H54 (cell line): ENCODE measurements around the gene STPG3.

Experiments used
- DNase-seq: peaks from one replicate; pipeline ENCODE4 v3.0.0; 2011; ENCODE audit warnings: low spot score, mixed read lengths; ENCODE audit not compliant: insufficient read length
- FAIRE-seq: peaks from 3 replicates; lab custom pipeline; 2011; peaks lifted over from hg19 to GRCh38; lab: Jason Lieb, UNC
- POLR2A ChIP-seq: IDR thresholded peaks from 2 replicates; pipeline ENCODE4 v1.6.1; 2011; ENCODE audit warnings: low read depth, mild to moderate bottlenecking, low read length

Gene STPG3

DNA sequence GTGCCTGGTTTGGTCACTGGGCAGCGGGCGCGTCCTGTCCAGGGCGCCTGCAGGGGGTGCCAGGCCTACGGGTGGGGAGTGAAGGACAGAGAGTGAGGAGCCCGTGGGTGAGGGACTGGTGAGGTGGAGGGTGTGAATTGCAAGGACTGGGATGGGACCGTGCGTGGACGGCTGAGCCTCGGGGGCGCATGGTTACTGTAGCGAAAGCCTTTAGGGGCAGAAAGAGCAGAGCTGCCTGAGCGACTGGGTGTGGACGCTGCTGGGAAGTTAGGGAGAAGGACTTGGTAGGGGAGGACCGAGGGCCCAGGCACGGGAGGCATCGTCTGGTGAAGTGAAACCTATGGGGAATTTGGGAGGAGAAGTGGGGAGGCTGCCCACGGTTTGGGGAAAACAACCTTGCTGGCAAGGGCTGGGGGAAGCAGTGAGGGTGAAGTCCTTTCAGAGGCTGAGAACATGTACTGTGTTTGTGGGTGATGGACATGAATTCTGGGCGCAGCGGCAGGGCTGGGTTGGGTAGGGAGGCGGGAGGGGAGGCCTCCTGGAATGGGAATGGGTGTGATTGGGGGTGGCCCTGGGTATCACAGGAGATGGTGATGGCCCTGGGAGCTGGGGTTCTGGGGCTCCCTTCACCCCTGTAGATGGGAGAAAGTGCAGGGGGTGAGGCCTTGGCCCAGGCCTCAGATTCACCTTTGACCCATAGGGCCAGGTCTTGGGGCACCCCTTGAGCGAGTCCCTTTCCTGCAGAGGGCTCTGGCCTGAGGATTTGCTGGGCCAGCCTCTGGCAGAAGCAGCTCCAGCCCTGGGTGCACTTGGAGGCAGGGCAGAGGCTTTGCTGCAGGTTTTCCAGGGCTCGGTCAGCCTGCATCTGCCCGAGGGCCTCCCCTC, 24.7 kb downstream of the STPG3 start:
- DNase-seq (no peak), FAIRE-seq (no peak)
- no peak for TF ChIP-seq POLR2A

DNA sequence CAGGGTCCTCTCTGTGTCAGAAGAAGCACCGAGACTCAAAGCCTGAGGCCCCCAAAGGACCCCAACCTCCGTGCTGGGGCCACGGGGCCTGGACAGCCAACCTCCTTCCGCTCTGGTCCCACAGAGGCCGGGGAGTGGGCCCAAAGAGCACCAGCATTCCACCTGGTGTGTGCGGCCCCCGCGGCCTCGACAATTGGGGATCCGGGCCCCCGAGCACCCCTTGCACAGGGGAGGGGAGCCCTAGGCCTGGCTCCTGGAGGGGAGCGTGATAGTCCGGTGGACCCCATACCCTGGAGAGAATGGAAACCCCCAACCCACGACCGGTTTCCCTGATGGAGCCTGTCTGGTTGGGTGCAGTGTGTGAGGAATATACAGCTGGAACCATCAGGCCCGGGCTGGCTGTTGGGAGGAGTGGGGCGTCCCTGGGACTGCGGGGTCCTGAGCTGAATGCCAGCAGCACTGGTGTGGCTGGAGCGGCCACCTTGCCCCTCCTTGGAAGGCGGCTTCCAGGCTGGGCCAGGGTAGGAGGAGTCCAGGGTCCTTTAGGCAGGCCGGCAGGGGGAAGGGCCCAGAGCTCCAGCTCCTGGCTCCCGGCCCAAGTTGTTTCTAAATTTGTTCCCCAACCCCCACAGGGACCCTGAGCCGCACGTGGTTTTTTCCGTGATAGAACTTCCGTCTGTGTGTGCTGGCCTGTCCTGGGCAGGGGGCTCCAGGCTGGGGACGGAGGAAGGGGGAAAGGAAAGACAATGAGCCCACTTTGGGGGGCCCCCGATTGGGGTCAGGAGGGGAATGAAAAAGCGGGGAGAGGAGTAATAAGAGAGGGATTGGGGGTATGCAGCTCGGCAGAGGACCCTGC, 25.6 kb downstream of the STPG3 start:
- no peak for DNase-seq
- FAIRE-seq = no peak

GRCh38 chr9:137277329-137278041, 26.4 kb downstream of the STPG3 start, which contains the start of gene TOR4A:
TOR4A (plus strand) TSS chr9:137277726; CDS start chr9:137278690, 964 bp downstream.
- FAIRE-seq = no peak
- DNase-seq = peak; percentile 96
- 0 out of 2 replicates have a peak, but pooled peaks have one; percentile 7 for TF ChIP-seq POLR2A

More for the DNA sequence above, 25.6 kb downstream of the STPG3 start:
- TF ChIP-seq POLR2A = no peak

GRCh38 chr9:137278061-137278701, 27.1 kb downstream of the STPG3 start:
- DNase-seq (no peak), FAIRE-seq (no peak)
- TF ChIP-seq POLR2A = no peak

GRCh38 chr9:137278721-137279711, 27.9 kb downstream of the STPG3 start:
- DNase-seq (no peak), FAIRE-seq (no peak)
- TF ChIP-seq POLR2A = no peak

DNA sequence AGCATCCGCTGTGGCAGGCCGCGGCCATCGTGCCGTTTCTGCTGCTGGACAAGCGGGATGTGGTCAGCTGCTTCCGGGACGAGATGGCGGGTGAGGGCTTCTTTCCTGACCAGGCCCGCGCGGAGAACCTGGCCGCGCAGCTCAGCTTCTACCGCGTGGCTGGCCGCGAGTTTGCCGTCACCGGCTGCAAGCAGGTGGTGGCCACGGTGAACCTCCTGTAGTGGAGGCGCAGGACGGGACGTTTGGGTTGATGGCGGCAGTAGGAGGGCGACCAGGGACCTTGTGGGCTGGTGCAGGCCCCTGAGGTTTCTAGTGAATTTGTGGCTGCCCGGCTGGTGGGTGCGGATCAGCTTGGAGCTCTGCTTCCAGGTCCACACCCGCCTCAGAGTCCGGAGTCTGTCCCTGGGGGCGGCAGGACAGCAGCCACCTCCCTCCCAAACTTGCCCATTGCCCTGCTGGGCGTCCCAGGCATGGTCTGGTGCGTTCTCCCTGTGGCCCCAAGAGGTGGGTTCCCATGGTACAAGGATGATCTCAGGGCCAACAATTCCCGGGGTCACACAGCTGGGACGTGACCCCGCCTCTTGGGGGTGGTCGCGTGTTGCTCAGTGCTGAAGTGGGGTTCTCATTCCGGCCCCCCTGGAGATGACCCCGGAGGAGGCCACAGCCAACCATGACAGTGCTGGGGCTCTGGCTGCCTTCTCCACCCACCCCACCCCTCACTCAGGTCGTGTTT, 28.8 kb downstream of the STPG3 start:
- FAIRE-seq (no peak), DNase-seq (no peak)
- no peak for TF ChIP-seq POLR2A

DNA sequence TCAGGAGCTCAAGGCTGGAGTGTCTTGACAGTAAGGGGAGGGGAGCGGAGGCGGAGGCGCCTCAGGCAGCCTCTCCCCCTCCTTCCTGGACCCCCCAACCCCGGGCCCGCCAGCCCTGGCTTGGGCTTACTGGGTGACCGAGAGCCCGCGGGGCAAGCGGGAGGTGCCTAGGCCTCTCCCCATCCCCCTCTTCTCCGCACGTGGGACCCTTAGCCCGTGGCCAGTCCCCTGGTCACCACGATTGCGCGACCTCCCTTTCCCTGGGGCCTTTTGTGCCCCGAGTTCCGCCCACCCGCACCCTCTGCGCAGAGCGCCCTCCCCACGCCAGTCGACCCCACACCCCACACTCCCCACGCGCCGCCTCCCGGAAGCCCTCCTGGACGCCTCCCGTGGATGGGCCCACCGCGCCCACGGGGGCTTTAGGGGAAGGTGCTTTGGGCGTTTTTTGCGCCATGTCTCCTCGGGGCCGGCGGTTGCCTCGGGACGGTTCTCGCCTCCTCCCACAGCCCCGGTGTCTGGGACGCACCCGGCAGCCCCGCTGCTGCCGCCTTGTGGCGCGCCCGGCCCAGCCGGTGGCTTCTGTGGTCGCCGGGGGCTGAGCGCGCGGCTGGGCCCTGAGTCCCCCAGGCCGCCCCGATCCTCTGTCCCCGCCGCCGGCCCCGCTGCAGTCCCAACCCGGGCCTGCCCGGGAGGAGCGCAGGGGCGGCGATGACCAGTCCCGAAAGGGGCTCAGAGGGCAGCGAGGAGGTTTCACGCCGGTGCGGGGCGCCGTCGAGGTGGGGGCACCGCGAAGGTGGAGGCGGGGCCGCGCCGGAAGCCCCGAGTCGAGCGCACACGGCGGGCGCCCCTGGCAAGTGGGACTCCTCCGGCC, 29.6 kb downstream of the STPG3 start:
- TF ChIP-seq POLR2A = no peak
- DNase-seq (no peak), FAIRE-seq (no peak)

DNA sequence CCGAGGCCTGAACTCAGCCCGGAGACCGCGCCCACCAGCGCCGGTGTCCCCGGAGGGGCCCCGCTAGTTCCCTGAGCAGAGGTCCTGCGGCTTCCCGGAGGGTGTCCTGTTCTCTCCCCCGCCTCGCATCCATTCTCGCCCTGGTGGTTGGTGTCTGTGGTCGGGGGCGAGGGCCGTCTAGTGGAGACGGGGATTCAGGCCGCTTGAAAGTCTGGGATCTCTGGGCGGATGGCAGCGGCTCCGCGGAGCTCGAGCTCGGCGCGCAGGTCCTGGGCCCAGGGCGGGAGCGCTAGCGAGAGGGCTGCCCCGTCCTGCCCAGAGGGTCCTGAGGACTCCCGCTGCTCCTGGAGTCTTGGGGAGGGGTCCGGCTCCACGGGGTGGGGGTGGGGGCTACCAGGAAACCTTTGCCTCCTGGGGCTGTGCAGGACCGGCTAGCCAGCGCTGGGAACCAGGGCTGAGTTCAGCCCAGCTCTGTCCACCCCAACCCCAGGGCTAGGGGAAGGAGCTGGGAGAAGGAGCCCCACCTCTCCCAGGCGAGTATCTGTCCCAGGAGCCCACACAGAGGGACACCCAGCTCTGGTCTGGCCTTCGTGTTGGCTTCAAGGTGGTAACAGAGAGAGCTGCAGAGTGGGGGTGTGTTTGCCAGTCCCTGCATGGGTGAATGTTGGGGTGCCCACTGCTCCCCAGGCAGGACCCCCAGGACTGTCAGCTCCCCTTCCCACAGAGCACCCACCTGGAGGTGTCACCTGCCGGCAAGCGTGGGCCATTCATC, 30.4 kb downstream of the STPG3 start:
- no peak for DNase-seq
- TF ChIP-seq POLR2A = no peak
- no peak for FAIRE-seq

GRCh38 chr9:137286975-137287383, 35.9 kb downstream of the STPG3 start:
- DNase-seq = peak; percentile 100
- FAIRE-seq = peak; percentile 36
- TF ChIP-seq POLR2A = no peak

GRCh38 chr9:137293094-137293481, 42.0 kb downstream of the STPG3 start:
- DNase-seq (no peak), FAIRE-seq (no peak)
- TF ChIP-seq POLR2A = no peak
